Lower lobe of right lung (tissue), 2 donors: Measurements from ENCODE around the gene TEX11. TPM values are rescaled to one million over a fixed set of nuclear protein-coding genes. Genes with fewer than 3 reads are reported as not detected.
"Not testable (repeated sequence)": the region's sequence is repeated elsewhere in the genome, so short reads cannot be mapped to it uniquely, and the experiment has no call there.

Source experiments
- ATAC-seq, 2 donors: fragments of 200-7000 bp; cut with Tn5 transposase; one replicate each; pipeline ENCODE4 v1.9.1; 2020 to 2022; ENCODE audit warnings: mild to moderate bottlenecking in 2 of 2, moderate library complexity in 2 of 2
- DNase-seq: peaks from one replicate; pipeline ENCODE4 v3.0.0-alpha.2; 2020
- H3K27ac ChIP-seq: fragments of 200-600 bp; one replicate; pipeline ENCODE4 v1.8.0; 2022
- H3K27me3 ChIP-seq: fragments of 200-600 bp; one replicate; pipeline ENCODE4 v1.8.0; 2022; ENCODE audit warnings: low read depth
- H3K36me3 ChIP-seq: fragments of 200-600 bp; one replicate; pipeline ENCODE4 v1.8.0; 2022; ENCODE audit warnings: mild to moderate bottlenecking
- H3K4me1 ChIP-seq: fragments of 200-600 bp; one replicate; pipeline ENCODE4 v1.8.0; 2022
- H3K4me3 ChIP-seq: fragments of 200-600 bp; one replicate; pipeline ENCODE4 v1.8.0; 2022; ENCODE audit warnings: mild to moderate bottlenecking
- H3K9me3 ChIP-seq: fragments of 200-600 bp; one replicate; pipeline ENCODE4 v1.8.0; 2022
- intact Hi-C: fragments of 100-400 bp; cut with DNase I; formaldehyde crosslinking; loops from one replicate; pipeline ENCODE4 v1.11.0; 2022
- total RNA-seq: library from RNA; stranded (reverse); fragmentation: NEBNext Ultra II Directional; extraction: Animal tissue kit (Norgen Biotek cat#: 25700); gene quantifications from one replicate; pipeline ENCODE4 v1.2.1, GENCODE V29; 2021
- TF ChIP-seq, protein P1 (sequence below): fragments of 200-600 bp; IDR thresholded peaks from one replicate; pipeline ENCODE4 v1.8.0; 2022; ENCODE audit warnings: antibody characterized with exemption, mild to moderate bottlenecking
- donor health status: DM: no; HTN: yes; CAD: no; lungs with severe emphysema.

TEX11 gene
- total RNA-seq, 1 donor from 2014 or later, result not detected

- Histone ChIP-seq H3K9me3 (no peaks in the 10 kb centered on the region), H3K27ac (no peak overlapping the region), H3K4me1 (no peaks in the 10 kb centered on the region), H3K4me3 (no peak overlapping the region), H3K36me3 (no peaks in the 10 kb centered on the region), H3K27me3 (no peaks in the 10 kb centered on the region)
- intact Hi-C loops, result no loop called here
- ATAC-seq, result no peak
- TF ChIP-seq, protein P1, sequence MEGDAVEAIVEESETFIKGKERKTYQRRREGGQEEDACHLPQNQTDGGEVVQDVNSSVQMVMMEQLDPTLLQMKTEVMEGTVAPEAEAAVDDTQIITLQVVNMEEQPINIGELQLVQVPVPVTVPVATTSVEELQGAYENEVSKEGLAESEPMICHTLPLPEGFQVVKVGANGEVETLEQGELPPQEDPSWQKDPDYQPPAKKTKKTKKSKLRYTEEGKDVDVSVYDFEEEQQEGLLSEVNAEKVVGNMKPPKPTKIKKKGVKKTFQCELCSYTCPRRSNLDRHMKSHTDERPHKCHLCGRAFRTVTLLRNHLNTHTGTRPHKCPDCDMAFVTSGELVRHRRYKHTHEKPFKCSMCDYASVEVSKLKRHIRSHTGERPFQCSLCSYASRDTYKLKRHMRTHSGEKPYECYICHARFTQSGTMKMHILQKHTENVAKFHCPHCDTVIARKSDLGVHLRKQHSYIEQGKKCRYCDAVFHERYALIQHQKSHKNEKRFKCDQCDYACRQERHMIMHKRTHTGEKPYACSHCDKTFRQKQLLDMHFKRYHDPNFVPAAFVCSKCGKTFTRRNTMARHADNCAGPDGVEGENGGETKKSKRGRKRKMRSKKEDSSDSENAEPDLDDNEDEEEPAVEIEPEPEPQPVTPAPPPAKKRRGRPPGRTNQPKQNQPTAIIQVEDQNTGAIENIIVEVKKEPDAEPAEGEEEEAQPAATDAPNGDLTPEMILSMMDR, result no peak
- DNase-seq, result no peak
Measured at GRCh38 chrX:70720721-70721120, 187.8 kb downstream of the TEX11 start.

- H3K27ac ChIP-seq, H3K4me1 ChIP-seq, ATAC-seq, H3K36me3 ChIP-seq, DNase-seq, intact Hi-C loops, H3K4me3 ChIP-seq, H3K9me3 ChIP-seq, H3K27me3 ChIP-seq: not testable (repeated sequence)
Measured at GRCh38 chrX:70711336-70711735, 197.2 kb downstream of the TEX11 start.

DNA sequence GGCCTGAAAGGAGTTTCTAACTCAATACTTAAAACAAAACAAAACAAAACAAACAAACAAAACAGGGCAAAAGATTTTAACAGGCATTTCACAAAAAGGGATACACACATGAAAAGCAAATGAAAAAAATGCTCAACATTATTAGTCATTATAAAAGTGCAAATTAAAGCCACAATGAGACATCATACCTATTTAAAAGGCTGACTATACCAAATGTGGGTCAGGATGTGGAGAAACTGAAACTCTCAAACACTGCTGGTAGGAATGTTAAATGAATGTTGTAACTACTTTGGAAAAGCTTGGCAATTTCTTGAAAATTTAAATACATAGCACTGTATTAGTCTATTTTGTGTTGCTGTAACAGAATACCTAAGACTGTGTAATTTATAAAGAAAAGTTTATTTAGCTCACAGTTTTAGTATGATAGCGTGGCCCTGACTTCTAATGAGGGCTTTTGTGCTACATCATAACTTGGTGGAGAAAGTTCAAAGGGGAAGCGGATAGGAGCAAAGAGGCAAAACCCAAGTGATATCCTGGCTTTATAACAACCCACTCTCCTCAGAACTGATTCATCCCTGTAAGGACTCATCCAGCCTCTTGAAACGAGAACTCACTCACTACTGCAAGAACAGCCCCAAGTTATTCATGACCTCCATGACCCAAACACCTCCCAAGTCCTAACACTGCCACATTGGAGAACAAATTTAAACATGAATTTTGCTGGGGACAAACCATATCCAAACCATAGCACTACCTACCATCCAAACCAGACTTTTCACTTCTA is 214.0 kb downstream of the TEX11 start:
- Histone ChIP-seq H3K4me3 (no peak overlapping the region), H3K9me3 (no peaks in the 10 kb centered on the region), H3K36me3 (no peaks in the 10 kb centered on the region), H3K4me1 (no peaks in the 10 kb centered on the region), H3K27me3 (no peaks in the 10 kb centered on the region), H3K27ac (no peak overlapping the region)
- TF ChIP-seq, protein P1, result no peak
- ATAC-seq, result no peak
- intact Hi-C loops, result no loop called here
- DNase-seq, result no peak

GRCh38 chrX:70679455-70679854 is 229.1 kb downstream of the TEX11 start:
- H3K4me3 ChIP-seq, H3K27me3 ChIP-seq, intact Hi-C loops, H3K36me3 ChIP-seq, H3K27ac ChIP-seq, H3K4me1 ChIP-seq, DNase-seq, ATAC-seq, H3K9me3 ChIP-seq: not testable (repeated sequence)

- intact Hi-C loops, result no loop called here
- TF ChIP-seq, protein P1, result no peak
- no peak for ATAC-seq
- no peak overlapping the region for H3K4me3 ChIP-seq
- no peak overlapping the region for H3K27ac ChIP-seq
- no peaks in the 10 kb centered on the region for H3K9me3 ChIP-seq
- H3K36me3 ChIP-seq, result no peaks in the 10 kb centered on the region
- no peak for DNase-seq
- no peaks in the 10 kb centered on the region for H3K27me3 ChIP-seq
- no peaks in the 10 kb centered on the region for H3K4me1 ChIP-seq
Measured at GRCh38 chrX:70675284-70675683, 233.2 kb downstream of the TEX11 start.

DNA sequence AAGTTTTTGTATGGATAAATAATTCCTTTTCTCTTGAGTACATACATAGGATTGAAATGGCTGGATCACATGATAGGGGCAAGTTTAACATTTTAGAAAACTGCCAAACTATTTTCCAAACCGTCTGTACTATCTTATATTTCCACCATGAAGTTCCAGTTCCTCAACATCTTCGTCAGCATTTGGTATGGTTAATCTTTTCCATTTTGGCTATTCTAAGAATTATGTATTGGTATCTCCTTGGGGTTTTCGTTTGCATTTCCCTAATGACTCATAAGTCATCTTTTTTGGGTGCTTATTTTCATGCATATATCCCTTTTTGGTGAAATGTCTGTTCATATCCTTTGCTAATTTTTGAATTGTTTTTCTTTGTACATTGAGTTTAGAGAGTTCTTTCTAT is 236.2 kb downstream of the TEX11 start:
- ATAC-seq (no peak), DNase-seq (no peak)
- H3K4me1 ChIP-seq, result no peaks in the 10 kb centered on the region
- no peaks in the 10 kb centered on the region for H3K9me3 ChIP-seq
- H3K4me3 ChIP-seq, result no peak overlapping the region
- TF ChIP-seq, protein P1, result no peak
- intact Hi-C loops, result no loop called here
- H3K27me3 ChIP-seq, result no peaks in the 10 kb centered on the region
- no peak overlapping the region for H3K27ac ChIP-seq
- no peaks in the 10 kb centered on the region for H3K36me3 ChIP-seq
